Right lobe of liver (tissue), 4 donors: ENCODE measurements around the gene OCEL1.

Experiments
- CTCF ChIP-seq, 4 donors: fragments of 200-600 bp in 3 of 4; fragments of 450-650 bp in 1 of 4; IDR thresholded peaks; one replicate each; pipeline versions ENCODE4 v1.5.1 to v1.8.0; 2016 to 2022; ENCODE audit warnings: antibody characterized with exemption in 4 of 4, mild to moderate bottlenecking in 2 of 4
- POLR2A ChIP-seq: fragments of 450-650 bp; IDR thresholded peaks from one replicate; pipeline ENCODE4 v1.6.1; 2017; ENCODE audit warnings: antibody characterized with exemption, mild to moderate bottlenecking
- donor health status: DM: no; HTN: no; CAD: no.
- donor health status: DM: no; HTN: no; CAD: no.
- donor health status: DM: no; HTN: yes; CAD: no.

- TF ChIP-seq CTCF (IDR thresholded peaks at IDR 0.05) (no peak), POLR2A (no peak)
Observed at GRCh38 chr19:17200408-17201079, 25.5 kb upstream of the OCEL1 start.
